ENCODE results near the gene ARHGEF38.

The ARHGEF38 gene

DNA sequence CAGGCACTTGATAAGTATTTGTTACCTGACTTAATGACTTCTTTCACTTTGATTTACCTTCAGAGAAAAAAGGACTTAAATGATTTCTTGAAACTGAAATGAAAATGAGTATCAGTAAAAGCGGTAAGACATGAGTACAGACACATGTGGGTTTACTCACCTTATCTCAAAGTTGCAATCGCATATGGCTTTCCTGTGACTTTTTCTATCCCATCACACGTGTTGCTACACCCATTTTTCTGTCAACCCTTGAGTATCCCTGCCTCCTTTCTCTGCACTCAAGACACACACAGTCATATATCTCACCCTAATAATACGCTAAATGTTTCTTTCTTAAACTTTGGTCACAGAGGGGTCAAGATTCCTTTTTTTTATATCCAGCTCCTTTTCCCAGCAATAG is 11.0 kb upstream of the ARHGEF38 start:
- H3K4me3 ChIP-seq (ENCODE audit: low read depth in 1 of 5, low read length in 5 of 5), result no peak overlapping the region
- H3K4me1 ChIP-seq (ENCODE audit: control insufficient read depth in 5 of 5, insufficient read depth in 5 of 5, low read length in 5 of 5), result no peaks in the 10 kb centered on the region
- no peaks in the 10 kb centered on the region for H3K9me3 ChIP-seq (ENCODE audit: control insufficient read depth in 5 of 5, low read length in 5 of 5)
- H3K9ac ChIP-seq (ENCODE audit: low read length in 5 of 5), result no peak overlapping the region
- H3K36me3 ChIP-seq (ENCODE audit: control insufficient read depth in 5 of 5, insufficient read depth in 5 of 5, low read length in 5 of 5), result no peaks in the 10 kb centered on the region
- H3K27ac ChIP-seq (ENCODE audit: low read depth, low read length), result no peak overlapping the region
- H3K27me3 ChIP-seq (ENCODE audit: control insufficient read depth in 5 of 5, insufficient read depth in 4 of 5, low read length in 5 of 5), result no peaks in the 10 kb centered on the region

DNA sequence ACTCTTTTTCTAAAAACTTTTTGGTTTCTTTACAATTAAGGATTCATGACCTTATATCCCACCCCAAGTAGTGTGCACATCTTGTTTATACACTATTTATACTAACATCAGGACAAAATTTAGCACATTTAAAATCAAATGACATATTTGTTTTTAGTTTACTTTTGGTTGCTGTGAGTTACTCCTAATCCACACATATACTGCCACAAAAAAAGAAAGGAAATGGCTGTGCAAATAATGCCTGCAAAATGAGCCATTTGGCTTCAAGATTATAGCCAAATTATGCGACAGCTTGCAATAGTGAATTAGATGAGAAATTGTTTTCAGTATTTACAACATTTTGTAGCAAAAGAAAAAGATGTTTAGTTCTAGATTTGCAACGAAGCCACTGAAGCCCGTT is 10.4 kb upstream of the ARHGEF38 start:
- Histone ChIP-seq H3K9me3 (ENCODE audit: control insufficient read depth in 5 of 5, low read length in 5 of 5) (no peaks in the 10 kb centered on the region), H3K27me3 (ENCODE audit: control insufficient read depth in 5 of 5, insufficient read depth in 4 of 5, low read length in 5 of 5) (no peaks in the 10 kb centered on the region), H3K36me3 (ENCODE audit: control insufficient read depth in 5 of 5, insufficient read depth in 5 of 5, low read length in 5 of 5) (no peaks in the 10 kb centered on the region), H3K27ac (ENCODE audit: low read depth, low read length) (no peak overlapping the region), H3K9ac (ENCODE audit: low read length in 5 of 5) (no peak overlapping the region), H3K4me1 (ENCODE audit: control insufficient read depth in 5 of 5, insufficient read depth in 5 of 5, low read length in 5 of 5) (no peaks in the 10 kb centered on the region), H3K4me3 (ENCODE audit: low read depth in 1 of 5, low read length in 5 of 5) (no peak overlapping the region)

DNA sequence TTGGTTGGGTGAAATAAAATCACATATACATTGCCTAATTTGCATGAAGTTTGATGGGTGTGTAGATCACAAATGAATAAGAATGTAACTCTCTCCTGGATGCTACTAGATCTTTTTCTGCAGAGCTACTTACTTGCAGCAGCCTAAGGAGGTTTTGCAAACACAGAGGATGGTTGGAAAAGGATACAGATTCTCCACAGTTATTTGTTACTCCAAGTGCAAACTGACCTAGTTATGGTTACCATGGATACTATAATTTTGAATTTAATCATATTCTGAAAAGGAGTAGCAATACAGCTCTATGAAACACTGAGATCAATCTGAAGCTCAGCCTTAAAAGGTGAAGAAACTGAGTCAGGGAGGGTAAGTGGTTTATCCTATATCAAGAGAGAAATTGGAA is 9.1 kb upstream of the ARHGEF38 start:
- Histone ChIP-seq H3K4me3 (ENCODE audit: low read depth in 1 of 5, low read length in 5 of 5) (no peak overlapping the region), H3K36me3 (ENCODE audit: control insufficient read depth in 5 of 5, insufficient read depth in 5 of 5, low read length in 5 of 5) (no peaks in the 10 kb centered on the region), H3K27me3 (ENCODE audit: control insufficient read depth in 5 of 5, insufficient read depth in 4 of 5, low read length in 5 of 5) (no peaks in the 10 kb centered on the region), H3K9me3 (ENCODE audit: control insufficient read depth in 5 of 5, low read length in 5 of 5) (no peaks in the 10 kb centered on the region), H3K4me1 (ENCODE audit: control insufficient read depth in 5 of 5, insufficient read depth in 5 of 5, low read length in 5 of 5) (no peaks in the 10 kb centered on the region), H3K9ac (ENCODE audit: low read length in 5 of 5) (no peak overlapping the region), H3K27ac (ENCODE audit: low read depth, low read length) (no peak overlapping the region)

DNA sequence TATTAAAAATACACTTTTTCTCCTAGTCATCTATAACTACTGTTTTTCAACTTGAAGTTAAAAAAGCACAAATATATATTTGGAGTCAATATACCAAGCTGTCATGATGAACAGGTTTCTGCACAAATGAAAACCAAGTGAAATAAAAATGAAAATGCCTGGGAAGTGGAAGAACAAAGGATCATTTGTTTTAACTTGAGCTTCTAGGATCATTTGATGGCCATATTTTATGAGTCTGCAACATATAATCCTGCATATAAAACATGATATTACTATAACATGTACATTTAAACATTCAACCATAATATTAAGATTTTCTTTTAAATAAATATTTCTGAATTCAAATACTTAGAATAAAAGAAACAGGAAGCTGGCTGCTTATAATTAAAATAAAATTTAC is 8.5 kb upstream of the ARHGEF38 start:
- no peaks in the 10 kb centered on the region for H3K4me1 ChIP-seq (ENCODE audit: control insufficient read depth in 5 of 5, insufficient read depth in 5 of 5, low read length in 5 of 5)
- no peak overlapping the region for H3K27ac ChIP-seq (ENCODE audit: low read depth, low read length)
- no peaks in the 10 kb centered on the region for H3K36me3 ChIP-seq (ENCODE audit: control insufficient read depth in 5 of 5, insufficient read depth in 5 of 5, low read length in 5 of 5)
- no peak overlapping the region for H3K9ac ChIP-seq (ENCODE audit: low read length in 5 of 5)
- no peaks in the 10 kb centered on the region for H3K9me3 ChIP-seq (ENCODE audit: control insufficient read depth in 5 of 5, low read length in 5 of 5)
- no peaks in the 10 kb centered on the region for H3K27me3 ChIP-seq (ENCODE audit: control insufficient read depth in 5 of 5, insufficient read depth in 4 of 5, low read length in 5 of 5)
- no peak overlapping the region for H3K4me3 ChIP-seq (ENCODE audit: low read depth in 1 of 5, low read length in 5 of 5)

DNA sequence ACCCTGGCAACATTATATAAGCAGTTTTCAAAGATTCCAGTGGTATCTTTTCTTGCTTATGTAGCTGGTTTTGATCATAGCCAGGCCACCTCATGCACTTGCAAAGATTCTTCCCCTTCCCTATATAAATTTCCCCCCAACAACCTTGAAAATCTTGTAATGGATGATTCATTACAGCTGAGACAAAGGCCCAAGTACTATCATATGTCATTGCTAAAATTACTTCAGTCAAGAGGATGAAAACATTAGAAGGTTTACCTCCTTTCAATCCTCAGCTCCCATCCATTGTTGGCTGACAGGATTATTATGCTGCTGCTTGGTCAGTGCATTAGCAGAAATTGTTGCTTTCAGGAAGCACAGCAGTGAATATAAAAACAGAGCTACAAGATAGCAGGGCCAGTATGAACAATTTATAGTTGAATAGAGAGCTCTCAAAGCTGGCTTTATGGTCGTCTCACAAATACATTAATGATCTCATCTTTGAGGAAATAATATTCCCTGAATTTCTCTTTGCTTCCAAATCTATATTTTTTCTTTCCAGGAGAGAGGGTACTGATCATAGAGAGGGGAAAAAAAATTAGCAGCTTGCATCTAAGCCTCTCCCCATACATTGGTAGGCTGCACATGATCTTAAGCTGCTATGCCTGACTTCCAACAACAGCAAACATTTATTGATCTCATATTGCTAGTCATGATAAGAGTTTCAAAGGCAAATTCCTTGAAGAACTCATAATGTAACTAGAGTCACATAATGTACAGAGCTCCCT is 7.7 kb upstream of the ARHGEF38 start:
- no peaks in the 10 kb centered on the region for H3K36me3 ChIP-seq (ENCODE audit: control insufficient read depth in 5 of 5, insufficient read depth in 5 of 5, low read length in 5 of 5)
- no peak overlapping the region for H3K9ac ChIP-seq (ENCODE audit: low read length in 5 of 5)
- H3K27me3 ChIP-seq (ENCODE audit: control insufficient read depth in 5 of 5, insufficient read depth in 4 of 5, low read length in 5 of 5), result no peaks in the 10 kb centered on the region
- H3K4me1 ChIP-seq (ENCODE audit: control insufficient read depth in 5 of 5, insufficient read depth in 5 of 5, low read length in 5 of 5), result no peaks in the 10 kb centered on the region
- no peaks in the 10 kb centered on the region for H3K9me3 ChIP-seq (ENCODE audit: control insufficient read depth in 5 of 5, low read length in 5 of 5)
- no peak overlapping the region for H3K27ac ChIP-seq (ENCODE audit: low read depth, low read length)
- no peak overlapping the region for H3K4me3 ChIP-seq (ENCODE audit: low read depth in 1 of 5, low read length in 5 of 5)

DNA sequence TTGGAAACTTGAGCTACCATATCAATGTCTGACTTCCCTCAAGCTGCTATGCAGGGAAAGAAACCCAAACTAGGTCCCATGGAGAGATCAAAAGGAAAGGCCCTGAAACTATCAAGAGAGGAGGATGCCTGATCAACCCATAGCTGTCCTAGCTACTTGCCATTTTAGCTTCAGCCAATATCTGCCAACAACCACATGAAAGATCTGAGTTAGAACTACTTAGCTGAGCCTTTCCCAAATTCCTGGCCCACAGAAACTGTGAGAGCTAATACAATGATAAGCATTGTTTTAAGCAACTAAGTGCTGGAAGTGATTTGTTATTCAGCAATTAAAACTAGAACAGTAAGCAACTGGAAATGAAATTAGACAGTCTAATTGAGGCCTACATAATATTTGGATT is 6.3 kb upstream of the ARHGEF38 start:
- no peaks in the 10 kb centered on the region for H3K27me3 ChIP-seq (ENCODE audit: control insufficient read depth in 5 of 5, insufficient read depth in 4 of 5, low read length in 5 of 5)
- no peak overlapping the region for H3K27ac ChIP-seq (ENCODE audit: low read depth, low read length)
- H3K4me1 ChIP-seq (ENCODE audit: control insufficient read depth in 5 of 5, insufficient read depth in 5 of 5, low read length in 5 of 5), result no peaks in the 10 kb centered on the region
- no peak overlapping the region for H3K4me3 ChIP-seq (ENCODE audit: low read depth in 1 of 5, low read length in 5 of 5)
- H3K36me3 ChIP-seq (ENCODE audit: control insufficient read depth in 5 of 5, insufficient read depth in 5 of 5, low read length in 5 of 5), result no peaks in the 10 kb centered on the region
- H3K9ac ChIP-seq (ENCODE audit: low read length in 5 of 5), result no peak overlapping the region
- no peaks in the 10 kb centered on the region for H3K9me3 ChIP-seq (ENCODE audit: control insufficient read depth in 5 of 5, low read length in 5 of 5)

DNA sequence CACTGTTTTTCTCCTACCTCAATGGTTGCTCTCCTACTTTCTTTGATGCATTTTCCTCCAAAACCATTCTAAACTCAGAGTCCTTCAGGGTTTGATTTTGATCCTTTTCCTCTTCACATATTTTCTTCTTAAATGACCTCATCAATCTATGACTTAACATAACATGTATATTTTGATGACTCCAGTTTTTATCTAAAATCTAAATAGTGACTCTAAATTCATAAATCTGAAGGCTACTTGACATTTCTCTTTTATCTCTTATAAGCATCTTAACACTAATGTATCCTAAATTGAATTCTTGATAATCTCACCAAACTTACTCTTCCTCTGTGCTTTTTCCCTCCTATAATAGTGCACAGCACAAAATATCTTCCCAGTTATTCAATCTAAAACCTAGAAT is 4.7 kb upstream of the ARHGEF38 start:
- Histone ChIP-seq H3K9me3 (ENCODE audit: control insufficient read depth in 5 of 5, low read length in 5 of 5) (no peaks in the 10 kb centered on the region), H3K4me1 (ENCODE audit: control insufficient read depth in 5 of 5, insufficient read depth in 5 of 5, low read length in 5 of 5) (peaks cover 0 to 8% (median 0%) of the 10 kb centered on the region in 5 donors), H3K27ac (ENCODE audit: low read depth, low read length) (no peak overlapping the region), H3K9ac (ENCODE audit: low read length in 5 of 5) (no peak overlapping the region), H3K4me3 (ENCODE audit: low read depth in 1 of 5, low read length in 5 of 5) (no peak overlapping the region), H3K36me3 (ENCODE audit: control insufficient read depth in 5 of 5, insufficient read depth in 5 of 5, low read length in 5 of 5) (no peaks in the 10 kb centered on the region), H3K27me3 (ENCODE audit: control insufficient read depth in 5 of 5, insufficient read depth in 4 of 5, low read length in 5 of 5) (no peaks in the 10 kb centered on the region)

DNA sequence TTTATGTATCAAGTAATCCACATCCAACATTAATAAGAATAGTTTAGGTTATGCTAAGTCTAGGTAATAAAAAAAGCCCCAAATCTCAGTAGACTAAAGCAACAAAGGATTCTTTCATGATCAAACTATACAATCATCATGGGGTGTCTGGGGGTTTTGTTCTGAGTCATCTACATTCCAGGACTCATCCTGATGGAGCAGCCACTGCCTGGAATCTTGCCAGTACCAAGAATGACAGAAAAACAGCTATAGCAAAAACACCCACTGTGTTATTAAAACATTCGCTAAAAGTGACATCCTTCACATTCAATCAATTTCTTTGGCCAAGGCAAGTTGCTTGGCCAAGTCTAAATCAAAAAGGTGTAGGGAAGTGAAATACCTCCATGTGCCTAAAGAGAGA is 3.9 kb upstream of the ARHGEF38 start:
- Histone ChIP-seq H3K27ac (ENCODE audit: low read depth, low read length) (no peak overlapping the region), H3K9ac (ENCODE audit: low read length in 5 of 5) (no peak overlapping the region), H3K27me3 (ENCODE audit: control insufficient read depth in 5 of 5, insufficient read depth in 4 of 5, low read length in 5 of 5) (no peaks in the 10 kb centered on the region), H3K36me3 (ENCODE audit: control insufficient read depth in 5 of 5, insufficient read depth in 5 of 5, low read length in 5 of 5) (no peaks in the 10 kb centered on the region), H3K9me3 (ENCODE audit: control insufficient read depth in 5 of 5, low read length in 5 of 5) (no peaks in the 10 kb centered on the region), H3K4me3 (ENCODE audit: low read depth in 1 of 5, low read length in 5 of 5) (no peak overlapping the region), H3K4me1 (ENCODE audit: control insufficient read depth in 5 of 5, insufficient read depth in 5 of 5, low read length in 5 of 5) (peaks cover 0 to 8% (median 0%) of the 10 kb centered on the region in 5 donors)

DNA sequence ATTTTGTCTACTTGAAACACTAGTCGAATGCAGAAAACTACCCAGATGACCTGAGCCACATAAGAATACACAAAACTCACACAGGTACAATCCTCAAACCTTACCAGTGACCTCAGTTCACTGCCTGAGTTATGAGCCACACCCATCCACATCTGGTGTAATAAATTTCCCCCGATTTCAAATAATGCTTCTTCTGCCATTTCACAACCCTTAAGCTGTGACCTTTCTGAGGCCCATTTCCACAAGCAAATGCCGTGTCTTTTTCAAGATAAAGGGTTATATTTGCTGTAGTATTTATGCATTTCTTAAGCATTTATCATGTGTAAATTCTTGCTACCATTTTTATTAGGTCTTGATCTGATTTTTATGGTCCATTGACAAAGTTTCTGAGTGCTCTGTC is 1.8 kb upstream of the ARHGEF38 start:
- Histone ChIP-seq H3K4me1 (ENCODE audit: control insufficient read depth in 5 of 5, insufficient read depth in 5 of 5, low read length in 5 of 5) (peaks cover 0 to 8% (median 0%) of the 10 kb centered on the region in 5 donors), H3K27ac (ENCODE audit: low read depth, low read length) (no peak overlapping the region)

DNA sequence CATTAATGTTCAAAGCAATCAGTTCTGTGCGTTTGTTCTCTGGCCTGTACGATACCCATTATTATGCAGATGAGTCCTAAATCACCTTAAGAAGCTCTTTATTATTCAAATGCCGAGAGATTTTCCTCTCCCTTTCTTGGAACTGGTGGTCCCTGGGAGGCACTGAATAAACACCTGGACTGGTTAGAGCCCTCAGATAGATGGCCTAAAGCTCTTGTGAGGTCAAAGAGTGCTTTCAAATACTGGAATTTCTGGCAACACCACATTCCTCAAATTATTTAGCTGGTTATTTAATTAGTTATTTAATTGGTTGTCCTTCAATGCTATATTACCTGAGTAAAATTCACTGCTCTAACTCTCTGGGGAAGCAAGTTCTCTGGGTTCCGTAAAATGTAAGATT is 3.0 kb downstream of the ARHGEF38 start:
- H3K27ac ChIP-seq (ENCODE audit: low read depth, low read length), result no peak overlapping the region
- no peak overlapping the region for H3K9ac ChIP-seq (ENCODE audit: low read length in 5 of 5)
- no peak overlapping the region for H3K4me3 ChIP-seq (ENCODE audit: low read depth in 1 of 5, low read length in 5 of 5)
- H3K27me3 ChIP-seq (ENCODE audit: control insufficient read depth in 5 of 5, insufficient read depth in 4 of 5, low read length in 5 of 5), result no peaks in the 10 kb centered on the region
- H3K9me3 ChIP-seq (ENCODE audit: control insufficient read depth in 5 of 5, low read length in 5 of 5), result no peaks in the 10 kb centered on the region
- H3K36me3 ChIP-seq (ENCODE audit: control insufficient read depth in 5 of 5, insufficient read depth in 5 of 5, low read length in 5 of 5), result no peaks in the 10 kb centered on the region
- peaks cover 0 to 8% (median 0%) of the 10 kb centered on the region in 5 donors for H3K4me1 ChIP-seq (ENCODE audit: control insufficient read depth in 5 of 5, insufficient read depth in 5 of 5, low read length in 5 of 5)

More for the DNA sequence above, 1.8 kb upstream of the ARHGEF38 start:
- no peak overlapping the region for H3K4me3 ChIP-seq (ENCODE audit: low read depth in 1 of 5, low read length in 5 of 5)
- no peaks in the 10 kb centered on the region for H3K27me3 ChIP-seq (ENCODE audit: control insufficient read depth in 5 of 5, insufficient read depth in 4 of 5, low read length in 5 of 5)
- H3K9me3 ChIP-seq (ENCODE audit: control insufficient read depth in 5 of 5, low read length in 5 of 5), result no peaks in the 10 kb centered on the region
- no peaks in the 10 kb centered on the region for H3K36me3 ChIP-seq (ENCODE audit: control insufficient read depth in 5 of 5, insufficient read depth in 5 of 5, low read length in 5 of 5)
- no peak overlapping the region for H3K9ac ChIP-seq (ENCODE audit: low read length in 5 of 5)
